GM12875 (cell line): ENCODE data around the gene BRD4.

Source experiments
- H3K4me3 ChIP-seq: one replicate; pipeline ENCODE4 v1.5.1; 2011; ENCODE audit warnings: low read depth, low read length, control low read depth
- TF ChIP-seq, protein P1 (sequence below): IDR thresholded peaks from 2 replicates; pipeline ENCODE4 v1.5.1; 2011; ENCODE audit warnings: low read depth, mild to moderate bottlenecking, control low read depth, inconsistent platforms, low read length, moderate library complexity, borderline replicate concordance; ENCODE audit not compliant: insufficient read depth

Gene BRD4

DNA sequence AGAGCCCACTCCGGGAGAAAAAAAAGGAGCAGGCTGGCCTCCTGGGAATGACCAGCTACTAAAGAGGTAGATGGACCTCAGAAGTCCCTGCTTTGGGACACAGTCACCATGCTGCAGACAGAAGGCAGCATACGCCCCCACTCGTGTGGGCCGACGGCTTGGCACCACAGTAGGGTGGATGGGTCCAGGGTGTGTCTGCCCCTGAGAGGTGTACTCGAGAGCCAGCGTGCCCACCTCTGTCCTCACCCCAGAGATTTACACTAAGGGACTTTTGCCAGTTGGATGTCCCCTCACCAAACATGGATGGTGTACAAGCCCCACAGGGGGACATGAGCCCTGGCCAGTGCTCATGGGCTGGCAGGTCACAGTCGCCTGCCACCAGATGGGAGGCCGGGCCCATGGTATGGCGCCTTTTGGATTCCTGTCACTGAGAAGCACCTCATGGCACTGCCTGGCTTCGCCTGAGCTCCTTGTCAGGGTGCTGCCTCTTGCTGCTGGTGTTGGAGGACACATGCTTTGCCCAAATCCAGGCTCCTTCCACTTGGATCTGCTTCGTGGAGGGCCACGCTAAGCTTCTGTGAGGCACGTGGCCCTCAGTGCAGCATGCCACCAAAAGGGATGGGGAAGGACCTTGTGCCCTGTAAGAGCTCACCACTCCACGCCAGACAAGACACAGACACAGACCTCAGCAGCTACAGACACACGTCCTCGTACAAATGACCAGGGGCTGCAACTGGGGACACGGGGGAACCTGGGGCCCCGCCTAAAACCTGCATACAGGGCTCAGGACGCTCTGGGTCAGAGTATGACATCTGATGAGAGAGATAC lies 86.8 kb downstream of the BRD4 start:
- TF ChIP-seq, protein P1, sequence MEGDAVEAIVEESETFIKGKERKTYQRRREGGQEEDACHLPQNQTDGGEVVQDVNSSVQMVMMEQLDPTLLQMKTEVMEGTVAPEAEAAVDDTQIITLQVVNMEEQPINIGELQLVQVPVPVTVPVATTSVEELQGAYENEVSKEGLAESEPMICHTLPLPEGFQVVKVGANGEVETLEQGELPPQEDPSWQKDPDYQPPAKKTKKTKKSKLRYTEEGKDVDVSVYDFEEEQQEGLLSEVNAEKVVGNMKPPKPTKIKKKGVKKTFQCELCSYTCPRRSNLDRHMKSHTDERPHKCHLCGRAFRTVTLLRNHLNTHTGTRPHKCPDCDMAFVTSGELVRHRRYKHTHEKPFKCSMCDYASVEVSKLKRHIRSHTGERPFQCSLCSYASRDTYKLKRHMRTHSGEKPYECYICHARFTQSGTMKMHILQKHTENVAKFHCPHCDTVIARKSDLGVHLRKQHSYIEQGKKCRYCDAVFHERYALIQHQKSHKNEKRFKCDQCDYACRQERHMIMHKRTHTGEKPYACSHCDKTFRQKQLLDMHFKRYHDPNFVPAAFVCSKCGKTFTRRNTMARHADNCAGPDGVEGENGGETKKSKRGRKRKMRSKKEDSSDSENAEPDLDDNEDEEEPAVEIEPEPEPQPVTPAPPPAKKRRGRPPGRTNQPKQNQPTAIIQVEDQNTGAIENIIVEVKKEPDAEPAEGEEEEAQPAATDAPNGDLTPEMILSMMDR = no peak
- no peak overlapping the region for H3K4me3 ChIP-seq

- TF ChIP-seq, protein P1 = no peak
- H3K4me3 ChIP-seq = no peak overlapping the region
Observed at GRCh38 chr19:15244808-15245207, 87.5 kb downstream of the BRD4 start.

DNA sequence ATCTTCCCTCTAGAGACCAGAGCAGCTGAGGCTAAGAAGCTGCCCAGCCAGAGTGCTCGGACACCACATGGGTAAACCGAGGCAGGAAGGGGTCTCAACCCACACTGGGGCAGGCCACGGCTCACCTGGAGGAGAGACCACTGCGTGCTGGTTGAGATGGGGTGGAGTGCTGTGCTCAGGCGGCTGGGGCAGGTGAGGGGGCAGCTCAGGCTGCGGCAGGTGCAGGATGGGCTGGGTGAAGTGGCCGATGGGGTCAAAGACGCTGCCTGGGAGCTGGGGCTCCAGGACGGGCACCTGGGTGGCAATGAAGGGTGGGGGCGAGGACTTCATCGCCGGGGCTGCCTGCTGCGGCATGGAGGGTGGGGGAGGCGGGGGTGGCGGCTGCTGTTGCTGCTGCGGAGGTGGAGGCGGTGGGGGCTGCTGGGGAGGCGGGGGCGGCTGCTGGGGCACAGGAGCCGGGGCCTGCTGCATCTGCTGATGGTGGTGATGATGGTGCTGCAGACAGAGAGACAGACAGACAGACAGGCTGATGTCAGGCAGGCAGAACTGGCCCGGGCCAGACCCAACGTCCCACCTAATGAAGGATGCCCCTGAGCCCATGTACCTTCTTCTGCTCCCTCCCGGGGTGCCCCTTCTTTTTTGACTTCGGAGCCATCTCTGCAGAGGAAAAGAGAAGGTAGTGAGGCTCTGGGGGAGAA lies 88.1 kb downstream of the BRD4 start:
- H3K4me3 ChIP-seq = no peak overlapping the region
- TF ChIP-seq, protein P1 = no peak

- TF ChIP-seq, protein P1 = no peak
- H3K4me3 ChIP-seq = no peak overlapping the region
Observed at GRCh38 chr19:15243236-15243957, 88.9 kb downstream of the BRD4 start.

- TF ChIP-seq, protein P1 = no peak
- no peak overlapping the region for H3K4me3 ChIP-seq
Observed at GRCh38 chr19:15241259-15241910, 91.0 kb downstream of the BRD4 start.

DNA sequence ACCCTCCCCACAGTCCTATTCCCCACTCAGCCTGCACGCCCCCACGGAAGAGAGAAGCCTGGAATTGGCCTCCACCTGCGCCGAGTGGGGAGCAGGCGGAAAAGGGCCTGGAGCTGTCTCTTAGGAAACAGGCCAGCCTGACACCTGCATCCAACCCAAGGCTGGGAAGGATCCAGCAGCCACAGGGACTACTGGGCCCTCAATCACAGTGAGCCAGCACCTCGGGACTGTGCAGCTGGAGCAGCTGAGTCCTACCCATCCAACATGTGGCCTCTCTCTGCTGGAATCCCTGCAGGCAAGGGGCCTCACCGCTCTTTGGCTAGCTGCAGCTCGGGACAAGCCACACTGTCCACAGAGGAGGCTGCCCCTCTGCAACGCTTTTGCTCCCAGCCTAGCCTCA lies 91.8 kb downstream of the BRD4 start:
- TF ChIP-seq, protein P1 = no peak
- H3K4me3 ChIP-seq = no peak overlapping the region
